Measurements from ENCODE around the gene TACR1. TPM values are rescaled to one million over a fixed set of nuclear protein-coding genes. Genes with fewer than 3 reads are reported as not detected.

The TACR1 gene
- total and polyA plus RNA-seq, 2 of the 13 experiments (the other 11 are each of a cell fraction or from before 2014, with no cell fraction given): not detected

GRCh38 chr2:75100801-75101151, 98.5 kb downstream of the TACR1 start:
- no peak overlapping the region for H3K9ac ChIP-seq (ENCODE audit: insufficient read depth, low read depth, low read length)
- H2AFZ ChIP-seq (ENCODE audit: low read length): no peak overlapping the region
- DNase-seq (ENCODE audit: low spot score) (no peak), FAIRE-seq (no peak), ATAC-seq (no peak)
- no TSS peak for BruUV-seq (replicated peaks)
- 26% methylated on average over 1 of the region's 1 CpG for WGBS (ENCODE audit: low lambda C conversion rate)
- H4K20me1 ChIP-seq (ENCODE audit: insufficient read depth, low read length): no peaks in the 10 kb centered on the region
- CTCF ChIA-PET (ENCODE audit: low intra/inter-chr PET ratio, low total read pairs): no interaction called here
- H3K79me2 ChIP-seq (ENCODE audit: insufficient read depth, low read length): no peaks in the 10 kb centered on the region
- H3K4me2 ChIP-seq (ENCODE audit: low read depth, low read length): no peak overlapping the region
- POLR2A ChIA-PET: no interaction called here
- in situ Hi-C loops (cut with HindIII; ENCODE audit: extremely low pct_ligation_motif_present, low pct_unique_long_range_greater_than_20kb) (no loop called here), intact Hi-C loops (cut with micrococcal nuclease; ENCODE audit: unreplicated experiment) (no loop called here)
- no peaks in the 10 kb centered on the region for H3K27me3 ChIP-seq (ENCODE audit: control insufficient read depth in 1 of 2, insufficient read depth in 2 of 2, low read length in 2 of 2)
- H3K36me3 ChIP-seq (replicated peaks in 1 of 2; ENCODE audit: control insufficient read depth in 1 of 2, insufficient read depth in 2 of 2, low read length in 2 of 2): no peaks in the 10 kb centered on the region
- H3K4me1 ChIP-seq (ENCODE audit: insufficient read depth, low read length): peaks cover 10% of the 10 kb centered on the region
- H3K9me3 ChIP-seq (ENCODE audit: low read length): peaks cover 4% of the 10 kb centered on the region; the same call in 1 of the 2 replicates
- TF ChIP-seq IKZF4 (CRISPR knock-in tag; IDR thresholded peaks at IDR 0.05; ENCODE audit: borderline replicate concordance, low read depth, not compliant biosample characterization) (no peak), ZNF510 (CRISPR knock-in tag; IDR thresholded peaks at IDR 0.05; ENCODE audit: low read depth) (no peak), ZNF788 (CRISPR knock-in tag; IDR thresholded peaks at IDR 0.05; ENCODE audit: borderline replicate concordance) (no peak)
- H3K27ac ChIP-seq (ENCODE audit: extremely low read length, insufficient read depth, low read length): no peak overlapping the region
- H3K4me3 ChIP-seq (replicated peaks in 1 of 3; ENCODE audit: insufficient read depth in 1 of 3, low read depth in 2 of 3, low read length in 3 of 3): no peak overlapping the region

GRCh38 chr2:75100011-75100800, 99.1 kb downstream of the TACR1 start:
- Histone ChIP-seq H2AFZ (ENCODE audit: low read length) (no peak overlapping the region), H3K4me1 (ENCODE audit: insufficient read depth, low read length) (peaks cover 10% of the 10 kb centered on the region), H3K79me2 (ENCODE audit: insufficient read depth, low read length) (no peaks in the 10 kb centered on the region), H3K27ac (ENCODE audit: extremely low read length, insufficient read depth, low read length) (no peak overlapping the region), H3K27me3 (ENCODE audit: control insufficient read depth in 1 of 2, insufficient read depth in 2 of 2, low read length in 2 of 2) (no peaks in the 10 kb centered on the region), H3K4me3 (replicated peaks in 1 of 3; ENCODE audit: insufficient read depth in 1 of 3, low read depth in 2 of 3, low read length in 3 of 3) (no peak overlapping the region), H3K9ac (ENCODE audit: insufficient read depth, low read depth, low read length) (no peak overlapping the region), H3K4me2 (ENCODE audit: low read depth, low read length) (no peak overlapping the region), H3K36me3 (replicated peaks in 1 of 2; ENCODE audit: control insufficient read depth in 1 of 2, insufficient read depth in 2 of 2, low read length in 2 of 2) (no peaks in the 10 kb centered on the region), H3K9me3 (ENCODE audit: low read length) (peaks cover 4% of the 10 kb centered on the region; the same call in 1 of the 2 replicates), H4K20me1 (ENCODE audit: insufficient read depth, low read length) (no peaks in the 10 kb centered on the region)
- intact Hi-C loops (cut with micrococcal nuclease; ENCODE audit: unreplicated experiment): no loop called here
- CTCF ChIA-PET (ENCODE audit: low intra/inter-chr PET ratio, low total read pairs): interaction anchor here (2.6 kb wide), 1 partner anchor 304 kb away, joined by 8 read pairs; no protein-coding TSS in a partner anchor
- BruUV-seq (replicated peaks): no TSS peak
- POLR2A ChIA-PET: no interaction called here
- in situ Hi-C loops (cut with HindIII; ENCODE audit: extremely low pct_ligation_motif_present, low pct_unique_long_range_greater_than_20kb): no loop called here
- ATAC-seq: no peak
- DNase-seq (ENCODE audit: low spot score): no peak
- FAIRE-seq: no peak
- 68% methylated on average over 3 of the region's 3 CpGs for WGBS (ENCODE audit: low lambda C conversion rate)
- no peak for TF ChIP-seq MAFK (conservative IDR thresholded peaks at IDR 0.05 in 1 of 2, IDR thresholded peaks at IDR 0.05 in 1 of 2; ENCODE audit: low read length in 2 of 2)
- TF ChIP-seq WIZ (CRISPR knock-in tag; IDR thresholded peaks at IDR 0.05): no peak
- no peak for TF ChIP-seq ATF7-NPFF (CRISPR knock-in tag; IDR thresholded peaks at IDR 0.05; ENCODE audit: low read depth)
- TF ChIP-seq ZNF121 (CRISPR knock-in tag; IDR thresholded peaks at IDR 0.05): no peak
- TF ChIP-seq, protein P1, sequence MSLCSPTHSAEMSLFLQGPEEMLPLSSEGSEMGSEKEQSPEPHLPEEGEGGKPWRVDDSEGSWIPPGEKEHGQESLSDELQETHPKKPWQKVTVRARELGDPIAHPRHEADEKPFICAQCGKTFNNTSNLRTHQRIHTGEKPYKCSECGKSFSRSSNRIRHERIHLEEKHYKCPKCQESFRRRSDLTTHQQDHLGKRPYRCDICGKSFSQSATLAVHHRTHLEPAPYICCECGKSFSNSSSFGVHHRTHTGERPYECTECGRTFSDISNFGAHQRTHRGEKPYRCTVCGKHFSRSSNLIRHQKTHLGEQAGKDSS (CRISPR knock-in tag; IDR thresholded peaks at IDR 0.05; ENCODE audit: borderline replicate concordance, low read depth): no peak
- TF ChIP-seq, protein P2, sequence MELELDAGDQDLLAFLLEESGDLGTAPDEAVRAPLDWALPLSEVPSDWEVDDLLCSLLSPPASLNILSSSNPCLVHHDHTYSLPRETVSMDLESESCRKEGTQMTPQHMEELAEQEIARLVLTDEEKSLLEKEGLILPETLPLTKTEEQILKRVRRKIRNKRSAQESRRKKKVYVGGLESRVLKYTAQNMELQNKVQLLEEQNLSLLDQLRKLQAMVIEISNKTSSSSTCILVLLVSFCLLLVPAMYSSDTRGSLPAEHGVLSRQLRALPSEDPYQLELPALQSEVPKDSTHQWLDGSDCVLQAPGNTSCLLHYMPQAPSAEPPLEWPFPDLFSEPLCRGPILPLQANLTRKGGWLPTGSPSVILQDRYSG (CRISPR knock-in tag; IDR thresholded peaks at IDR 0.05): no peak
- TF ChIP-seq HMG20A (CRISPR knock-in tag; IDR thresholded peaks at IDR 0.05; ENCODE audit: borderline replicate concordance): no peak
- TF ChIP-seq SKIL (CRISPR knock-in tag; IDR thresholded peaks at IDR 0.05; ENCODE audit: borderline replicate concordance): no peak
- TF ChIP-seq FLYWCH1 (CRISPR knock-in tag; IDR thresholded peaks at IDR 0.05): no peak
- no peak for TF ChIP-seq ZNF460 (CRISPR knock-in tag; IDR thresholded peaks at IDR 0.05; ENCODE audit: borderline replicate concordance)
- no peak for TF ChIP-seq KDM4B (CRISPR knock-in tag; IDR thresholded peaks at IDR 0.05)
